Measurements from ENCODE around the gene GALM.

DNA sequence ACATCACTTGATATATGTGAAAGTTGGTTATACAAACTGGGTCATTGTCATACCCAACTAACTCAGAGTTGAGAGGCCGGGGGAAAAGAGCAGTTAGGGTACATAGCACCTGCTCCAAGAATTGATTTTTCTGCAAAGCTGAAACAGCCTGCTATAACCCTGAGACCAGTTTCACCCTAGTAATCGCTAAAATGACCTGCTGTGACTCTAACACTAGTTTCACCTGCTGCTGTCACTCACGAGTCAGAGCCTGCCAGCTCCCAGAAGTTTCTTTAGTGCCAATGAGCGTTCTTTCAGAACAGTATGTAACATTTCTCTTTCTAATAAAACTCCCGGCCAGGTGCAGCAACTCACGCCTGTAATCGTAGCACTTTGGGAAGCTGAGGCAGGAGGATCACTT is 57.3 kb downstream of the GALM start:
- TF ChIP-seq CTCF (IDR thresholded peaks at IDR 0.05; ENCODE audit: low read depth, low read length, poor library complexity, severe bottlenecking) (no peak), EZH2phosphoT487 (IDR thresholded peaks at IDR 0.05; ENCODE audit: borderline replicate concordance, low read length) (no peak)
